GM13977 (cell line): ENCODE results near the gene ZNF681.
"Not testable (repeated sequence)": the region's sequence is repeated elsewhere in the genome, so short reads cannot be mapped to it uniquely, and the experiment has no call there.

Experiments used
- DNase-seq: peaks from one replicate; pipeline ENCODE4 v3.0.0; 2012; ENCODE audit warnings: low spot score
- CTCF ChIP-seq: IDR thresholded peaks from 2 replicates; pipeline ENCODE4 v1.5.1; 2012; ENCODE audit warnings: mild to moderate bottlenecking, control low read depth; ENCODE audit not compliant: insufficient read depth; ENCODE audit errors: extremely low read depth, missing control alignments
- in situ Hi-C: fragments of 300-500 bp; cut with MboI; formaldehyde crosslinking; loops from one replicate; pipeline ENCODE4 v1.12.0; 2022; ENCODE audit warnings: low sequenced_read_pairs, low pct_unique_long_range_greater_than_20kb, mixed read lengths, inconsistent platforms; ENCODE audit not compliant: unreplicated experiment

ZNF681 gene

GRCh38 chr19:23787106-23787505 lies 28.4 kb upstream of the ZNF681 start:
- in situ Hi-C loops = no loop called here
- no peak for TF ChIP-seq CTCF
- DNase-seq = no peak

- no peak for TF ChIP-seq CTCF
- in situ Hi-C loops = no loop called here
- DNase-seq = no peak
These were observed 27.3 kb upstream of the ZNF681 start for GRCh38 chr19:23785982-23786381.

- no peak for TF ChIP-seq CTCF
- in situ Hi-C loops = no loop called here
- DNase-seq = no peak
These were observed 25.6 kb upstream of the ZNF681 start for GRCh38 chr19:23784274-23784673.

GRCh38 chr19:23783636-23784035 lies 24.9 kb upstream of the ZNF681 start:
- in situ Hi-C loops = no loop called here
- no peak for DNase-seq
- no peak for TF ChIP-seq CTCF

GRCh38 chr19:23779645-23780044 lies 21.0 kb upstream of the ZNF681 start:
- no peak for DNase-seq
- in situ Hi-C loops = no loop called here
- no peak for TF ChIP-seq CTCF

GRCh38 chr19:23778566-23778965 lies 19.9 kb upstream of the ZNF681 start:
- TF ChIP-seq CTCF = no peak
- in situ Hi-C loops = no loop called here
- DNase-seq = no peak

GRCh38 chr19:23778036-23778435 lies 19.3 kb upstream of the ZNF681 start:
- in situ Hi-C loops, DNase-seq: not testable (repeated sequence)
